GM20000 (cell line): ENCODE results near the gene MTREX.

Source experiments
- DNase-seq: peaks from one replicate; pipeline ENCODE4 v3.0.0; 2012; ENCODE audit warnings: low spot score
- TF ChIP-seq, protein P1 (sequence below): IDR thresholded peaks from 2 replicates; pipeline ENCODE4 v1.5.1; 2012; ENCODE audit warnings: mild to moderate bottlenecking, control low read depth; ENCODE audit errors: extremely low read depth, missing control alignments

MTREX gene

DNA sequence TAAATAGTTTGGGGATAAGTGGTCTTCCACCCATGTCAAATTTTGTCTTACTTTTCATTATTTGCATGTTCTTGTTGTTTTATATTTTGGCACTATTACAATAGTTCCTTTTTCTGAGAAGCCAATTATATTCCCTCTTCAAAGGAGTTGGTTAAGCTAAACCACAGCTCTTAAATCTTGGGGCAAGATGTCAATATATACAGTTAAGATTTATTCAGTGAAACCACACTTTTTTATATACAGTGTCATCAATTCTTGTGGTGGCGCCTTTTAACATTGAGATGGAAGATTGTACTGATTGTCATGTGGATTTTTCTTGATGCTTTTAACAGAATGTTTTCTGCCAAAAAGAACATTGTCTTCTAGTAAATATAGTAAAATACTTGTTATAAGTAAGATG, 104.1 kb downstream of the MTREX start:
- no peak for DNase-seq
- TF ChIP-seq, protein P1, sequence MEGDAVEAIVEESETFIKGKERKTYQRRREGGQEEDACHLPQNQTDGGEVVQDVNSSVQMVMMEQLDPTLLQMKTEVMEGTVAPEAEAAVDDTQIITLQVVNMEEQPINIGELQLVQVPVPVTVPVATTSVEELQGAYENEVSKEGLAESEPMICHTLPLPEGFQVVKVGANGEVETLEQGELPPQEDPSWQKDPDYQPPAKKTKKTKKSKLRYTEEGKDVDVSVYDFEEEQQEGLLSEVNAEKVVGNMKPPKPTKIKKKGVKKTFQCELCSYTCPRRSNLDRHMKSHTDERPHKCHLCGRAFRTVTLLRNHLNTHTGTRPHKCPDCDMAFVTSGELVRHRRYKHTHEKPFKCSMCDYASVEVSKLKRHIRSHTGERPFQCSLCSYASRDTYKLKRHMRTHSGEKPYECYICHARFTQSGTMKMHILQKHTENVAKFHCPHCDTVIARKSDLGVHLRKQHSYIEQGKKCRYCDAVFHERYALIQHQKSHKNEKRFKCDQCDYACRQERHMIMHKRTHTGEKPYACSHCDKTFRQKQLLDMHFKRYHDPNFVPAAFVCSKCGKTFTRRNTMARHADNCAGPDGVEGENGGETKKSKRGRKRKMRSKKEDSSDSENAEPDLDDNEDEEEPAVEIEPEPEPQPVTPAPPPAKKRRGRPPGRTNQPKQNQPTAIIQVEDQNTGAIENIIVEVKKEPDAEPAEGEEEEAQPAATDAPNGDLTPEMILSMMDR: no peak

DNA sequence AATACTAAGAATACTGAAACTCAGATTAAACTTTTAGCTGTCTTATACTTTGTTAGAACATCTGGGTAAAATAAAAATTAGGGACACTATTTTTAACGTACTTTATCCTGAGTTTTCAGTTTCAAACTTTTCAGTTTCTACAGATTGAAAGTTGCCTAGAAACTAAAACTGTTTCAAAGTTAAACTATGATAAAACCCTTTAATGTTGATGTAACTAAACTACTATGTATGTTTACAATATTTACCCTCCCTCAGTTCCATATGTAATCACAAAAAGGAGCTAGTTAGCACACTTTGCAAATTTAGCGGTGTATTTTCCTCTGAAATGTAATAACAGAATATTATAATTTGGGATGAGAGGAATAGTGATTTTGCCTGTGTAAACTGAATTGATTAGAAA, 105.9 kb downstream of the MTREX start:
- no peak for DNase-seq
- TF ChIP-seq, protein P1: no peak

DNA sequence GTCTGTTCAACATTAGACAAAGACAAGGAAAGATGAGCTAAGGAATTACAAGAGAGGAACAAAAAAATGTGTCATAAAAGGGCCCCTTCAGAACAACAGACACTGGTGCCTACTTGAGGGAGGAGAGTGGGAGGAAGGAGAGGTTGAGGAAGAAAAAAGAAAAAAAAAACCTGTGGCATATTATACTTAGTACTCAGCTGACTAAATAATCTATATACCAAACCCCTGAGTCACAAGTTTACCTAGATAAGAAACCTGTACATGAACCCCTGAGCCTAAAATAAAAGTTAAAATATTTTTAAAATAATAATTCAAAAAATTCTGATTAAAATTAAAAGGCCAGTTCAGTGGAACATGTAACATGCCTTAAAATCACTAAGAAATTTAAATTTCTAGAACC, 107.3 kb downstream of the MTREX start:
- TF ChIP-seq, protein P1: no peak
- DNase-seq: no peak

DNA sequence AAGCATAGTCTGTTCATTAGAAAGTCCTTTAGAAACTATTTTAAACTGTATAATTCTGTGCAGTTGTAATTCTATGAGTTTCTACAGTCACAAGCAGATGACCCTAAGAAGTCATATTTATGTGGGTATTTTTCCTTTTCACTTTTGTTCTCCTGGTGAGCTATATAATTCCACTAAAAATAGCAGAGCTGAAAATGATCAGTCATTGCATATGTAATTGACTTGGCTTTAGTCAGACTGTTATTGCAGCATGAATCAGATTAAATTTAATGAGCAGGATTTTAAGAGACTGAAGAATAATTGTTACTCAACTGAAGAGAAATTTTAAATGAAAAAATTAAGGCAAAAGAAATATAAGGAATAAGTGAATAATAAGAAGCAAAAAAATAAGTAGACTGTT, 108.5 kb downstream of the MTREX start:
- TF ChIP-seq, protein P1: no peak
- no peak for DNase-seq

DNA sequence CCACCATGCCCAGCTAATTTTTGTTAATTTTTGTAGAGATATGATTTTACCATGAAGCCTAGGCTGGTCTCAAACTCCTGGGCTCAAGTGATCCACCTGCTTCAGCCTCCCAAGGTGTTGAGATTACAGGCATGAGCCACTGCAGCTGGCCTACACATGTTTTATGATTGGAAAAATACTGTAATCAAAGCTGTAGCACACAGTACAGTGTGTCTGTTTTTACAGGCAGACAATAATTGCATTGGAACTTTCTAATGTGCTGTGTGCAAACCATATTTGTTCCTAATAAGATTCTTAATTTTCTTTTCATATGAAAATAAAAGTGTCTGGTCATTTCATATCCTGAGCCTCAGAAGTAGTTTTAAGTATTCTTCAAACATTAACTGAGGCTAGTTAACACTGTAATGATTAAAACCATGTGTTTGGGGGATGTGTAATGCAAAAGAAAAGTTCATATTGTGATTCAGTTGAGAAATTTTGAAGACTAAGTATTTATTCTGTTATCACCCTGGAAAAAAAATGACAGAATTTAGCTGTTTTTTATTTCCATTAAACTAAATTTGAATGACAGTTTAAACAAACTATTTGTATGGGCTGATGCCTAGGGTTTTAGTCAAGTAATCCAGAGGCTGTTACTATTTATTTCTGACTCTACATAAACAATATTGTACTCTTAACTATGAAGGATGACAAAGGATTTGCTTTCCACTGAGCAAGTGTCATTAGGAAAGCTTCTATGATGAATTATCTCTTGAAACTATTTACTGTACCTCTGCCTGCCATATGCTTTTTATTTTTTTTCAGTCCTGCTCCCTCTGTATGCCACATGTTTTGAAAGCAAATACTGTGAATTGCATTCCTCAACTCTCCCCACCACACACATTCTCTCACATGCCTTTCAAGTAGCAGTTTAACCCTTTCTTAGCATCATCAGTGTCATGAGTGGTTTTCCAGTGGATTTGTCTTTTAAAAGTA, 111.5 kb downstream of the MTREX start:
- TF ChIP-seq, protein P1: no peak
- no peak for DNase-seq

DNA sequence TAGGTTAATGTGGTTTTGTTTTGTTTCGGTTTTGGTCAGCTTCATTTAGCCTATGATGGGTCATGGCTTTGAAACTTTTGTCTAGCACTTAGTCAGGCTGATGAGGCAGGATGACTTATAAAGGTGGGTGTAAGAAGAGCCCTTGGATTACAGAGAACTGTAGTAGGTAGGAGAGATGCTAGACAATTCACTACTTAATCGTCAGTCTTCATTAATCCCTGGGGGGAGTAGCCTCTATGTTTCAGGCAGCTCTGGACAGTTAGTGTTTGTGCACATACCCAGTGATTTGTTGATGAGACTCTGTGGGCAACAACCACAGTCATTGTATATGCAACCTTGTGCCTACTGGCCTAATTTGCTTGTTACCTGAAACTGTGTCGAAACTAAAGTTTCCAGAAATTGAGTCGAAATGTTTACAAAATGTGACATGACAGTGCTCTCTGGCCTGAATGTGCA, 113.3 kb downstream of the MTREX start:
- peak; percentile 13 for DNase-seq
- TF ChIP-seq, protein P1: no peak

DNA sequence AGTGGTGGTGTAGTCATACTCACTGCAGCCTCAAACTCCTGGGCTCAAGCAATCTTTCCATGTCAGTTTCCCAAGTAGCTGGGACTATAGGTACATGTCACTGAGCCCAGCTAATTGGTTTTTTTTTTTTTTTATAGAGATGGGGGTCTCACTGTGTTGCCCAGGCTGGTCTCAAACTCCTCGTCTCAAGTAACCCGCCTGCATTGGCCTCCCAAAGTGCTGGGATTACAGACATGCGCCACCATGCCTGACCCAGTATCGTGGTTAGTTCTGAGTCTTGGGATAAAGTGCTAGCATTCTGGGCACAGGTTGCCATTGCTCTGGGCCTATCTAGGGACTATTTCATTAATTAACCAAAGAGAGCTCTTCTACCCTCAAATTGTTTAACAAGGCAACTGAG, 118.7 kb downstream of the MTREX start:
- DNase-seq: no peak
- TF ChIP-seq, protein P1: no peak
